ENCODE data around the gene RGSL1. TPM values are rescaled to one million over a fixed set of nuclear protein-coding genes. Genes with fewer than 3 reads are reported as not detected.
"Not testable (repeated sequence)": the region's sequence is repeated elsewhere in the genome, so short reads cannot be mapped to it uniquely, and the experiment has no call there.

RGSL1 gene
- polyA plus RNA-seq, 4 donors: not detected

DNA sequence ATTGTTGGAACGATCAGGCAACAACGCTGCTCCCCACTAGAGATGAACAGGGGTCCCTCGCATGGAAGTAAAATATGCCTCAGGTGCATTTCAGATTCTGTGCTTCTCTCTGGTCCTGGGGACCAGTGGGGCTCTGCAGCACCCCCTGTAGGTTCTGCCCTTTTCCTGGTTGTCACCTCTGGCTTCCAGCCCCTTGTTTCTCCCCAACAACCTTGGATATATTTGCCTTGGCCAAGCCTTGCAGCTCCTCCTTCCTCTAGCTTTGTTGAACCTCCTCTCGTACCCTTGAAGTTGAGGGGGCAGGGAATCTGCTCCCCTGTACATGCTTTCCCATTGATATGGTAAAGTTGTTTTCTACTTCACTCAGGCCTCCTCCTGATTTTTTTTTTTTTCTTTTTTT, 5.4 kb upstream of the RGSL1 start:
- DNase-seq (ENCODE audit: low read depth in 4 of 4, low spot score in 2 of 4): no peak

DNA sequence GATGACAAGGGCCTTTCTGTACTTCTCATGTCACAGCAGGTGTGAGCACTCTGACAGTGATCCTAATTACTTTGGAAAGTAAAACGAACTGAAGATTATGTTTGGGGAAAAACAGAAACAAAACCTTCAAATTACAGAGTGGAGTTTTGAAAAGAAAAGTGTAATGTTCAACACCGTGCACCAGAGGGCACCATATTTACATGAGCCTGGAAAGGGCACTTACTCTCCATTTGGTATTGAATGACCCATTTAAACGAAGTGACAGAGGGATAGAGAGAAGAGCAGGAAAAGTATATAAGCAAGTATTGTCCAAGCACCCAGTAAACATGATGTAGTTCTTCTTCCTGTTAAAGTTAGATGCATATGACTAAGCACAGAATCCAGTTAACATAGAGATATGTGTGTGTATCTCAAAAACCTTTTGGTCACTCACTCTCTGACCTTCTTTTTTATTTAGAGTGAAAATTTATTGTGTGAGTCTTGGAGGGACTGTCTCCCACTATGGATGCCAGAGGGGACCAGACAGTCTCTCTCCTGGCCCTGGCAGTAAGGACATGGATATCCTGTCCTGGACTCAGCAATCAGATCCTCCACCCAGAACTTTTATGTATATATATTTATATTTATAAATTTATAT, 3.8 kb upstream of the RGSL1 start:
- DNase-seq (ENCODE audit: low read depth in 4 of 4, low spot score in 2 of 4): peak in 1 of 4 donors; percentile 7

- DNase-seq (ENCODE audit: low read depth in 4 of 4, low spot score in 2 of 4): not testable (repeated sequence)
Observed at GRCh38 chr1:182447124-182447523, 2.8 kb upstream of the RGSL1 start.

- DNase-seq (ENCODE audit: low read depth in 4 of 4, low spot score in 2 of 4): no peak
Observed at GRCh38 chr1:182447660-182448059, 2.3 kb upstream of the RGSL1 start.

GRCh38 chr1:182453631-182454030, 3.7 kb downstream of the RGSL1 start:
- DNase-seq (ENCODE audit: low read depth in 4 of 4, low spot score in 2 of 4): no peak

- DNase-seq (ENCODE audit: low read depth in 4 of 4, low spot score in 2 of 4): no peak
Observed at GRCh38 chr1:182457844-182458243, 7.9 kb downstream of the RGSL1 start.

DNA sequence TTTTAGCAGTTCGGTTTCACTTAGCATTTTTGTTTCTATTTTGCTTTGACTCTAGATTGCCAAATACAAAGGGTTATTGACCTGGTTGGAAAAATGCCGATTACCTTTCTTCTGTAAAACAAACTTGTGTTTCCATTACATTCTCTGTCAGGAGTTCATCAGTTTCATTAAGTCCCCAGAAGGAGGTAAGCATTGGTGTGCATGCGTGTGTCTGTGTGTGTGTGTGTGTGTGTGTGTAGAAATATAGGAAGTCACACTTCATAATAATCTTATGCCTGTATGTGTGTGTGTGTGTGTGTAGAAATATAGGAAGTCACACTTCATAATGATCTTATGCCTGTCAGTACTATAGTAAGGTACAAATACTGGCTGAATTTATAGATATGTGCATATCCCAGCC, 10.0 kb downstream of the RGSL1 start:
- DNase-seq (ENCODE audit: low read depth in 4 of 4, low spot score in 2 of 4): no peak

DNA sequence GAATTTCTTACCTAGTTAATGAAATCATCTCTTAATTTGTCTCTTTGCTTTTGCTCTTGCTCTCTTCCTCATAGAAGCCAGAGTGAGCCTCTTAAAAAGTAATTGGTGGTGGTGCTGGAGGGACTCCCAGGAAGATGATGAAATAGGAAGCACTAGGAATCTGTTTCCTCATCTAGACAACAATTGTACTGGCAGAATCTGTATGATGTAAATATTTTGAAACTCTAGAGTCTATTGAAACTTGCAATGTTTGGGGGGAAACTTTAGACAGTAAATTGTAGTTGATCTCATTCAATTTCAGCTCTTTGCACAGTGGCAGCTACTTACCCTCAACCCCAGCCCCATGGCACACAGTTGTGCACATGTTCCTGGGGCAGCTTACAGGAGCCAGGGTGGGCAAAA, 10.6 kb downstream of the RGSL1 start:
- DNase-seq (ENCODE audit: low read depth in 4 of 4, low spot score in 2 of 4): no peak

DNA sequence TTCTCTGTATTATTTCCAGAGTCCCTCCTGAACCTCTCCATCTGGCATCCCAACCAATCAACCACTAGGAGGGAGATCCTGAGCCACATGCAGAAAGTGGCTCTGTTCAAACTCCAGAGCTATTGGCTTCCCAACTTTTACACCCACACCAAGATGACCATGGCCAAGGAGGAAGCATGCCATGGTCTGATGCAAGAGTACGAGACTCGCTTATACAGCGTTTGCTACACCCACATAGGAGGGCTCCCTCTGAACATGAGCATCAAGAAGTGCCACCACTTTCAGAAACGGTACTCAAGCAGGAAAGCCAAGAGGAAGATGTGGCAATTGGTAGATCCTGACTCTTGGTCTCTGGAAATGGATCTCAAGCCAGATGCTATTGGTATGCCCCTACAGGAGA, 23.6 kb downstream of the RGSL1 start:
- DNase-seq (ENCODE audit: low read depth in 4 of 4, low spot score in 2 of 4): no peak

GRCh38 chr1:182476625-182477024, 26.7 kb downstream of the RGSL1 start:
- no peak for DNase-seq (ENCODE audit: low read depth in 4 of 4, low spot score in 2 of 4)

- no peak for DNase-seq (ENCODE audit: low read depth in 4 of 4, low spot score in 2 of 4)
Observed at GRCh38 chr1:182478238-182478637, 28.3 kb downstream of the RGSL1 start.

DNA sequence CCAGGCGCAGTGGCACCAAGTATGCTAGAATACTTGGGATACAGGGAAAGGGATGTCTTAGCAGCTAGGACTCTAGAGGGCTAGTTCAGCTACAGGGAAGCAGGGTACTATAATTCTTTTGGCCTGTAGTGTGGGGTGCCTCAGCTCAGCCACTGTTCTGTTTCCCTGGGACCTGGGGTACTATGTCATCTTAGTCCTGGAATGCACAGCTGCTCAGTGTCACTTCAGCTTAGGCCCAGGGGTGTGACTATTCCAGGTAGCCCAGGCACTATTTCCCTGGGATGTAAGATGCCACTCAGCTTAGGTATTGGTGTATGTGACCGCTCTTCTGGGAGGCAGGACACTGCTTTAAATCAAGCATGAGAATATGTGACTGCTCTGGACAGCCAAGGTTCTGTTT, 34.1 kb downstream of the RGSL1 start:
- no peak for DNase-seq (ENCODE audit: low read depth in 4 of 4, low spot score in 2 of 4)

DNA sequence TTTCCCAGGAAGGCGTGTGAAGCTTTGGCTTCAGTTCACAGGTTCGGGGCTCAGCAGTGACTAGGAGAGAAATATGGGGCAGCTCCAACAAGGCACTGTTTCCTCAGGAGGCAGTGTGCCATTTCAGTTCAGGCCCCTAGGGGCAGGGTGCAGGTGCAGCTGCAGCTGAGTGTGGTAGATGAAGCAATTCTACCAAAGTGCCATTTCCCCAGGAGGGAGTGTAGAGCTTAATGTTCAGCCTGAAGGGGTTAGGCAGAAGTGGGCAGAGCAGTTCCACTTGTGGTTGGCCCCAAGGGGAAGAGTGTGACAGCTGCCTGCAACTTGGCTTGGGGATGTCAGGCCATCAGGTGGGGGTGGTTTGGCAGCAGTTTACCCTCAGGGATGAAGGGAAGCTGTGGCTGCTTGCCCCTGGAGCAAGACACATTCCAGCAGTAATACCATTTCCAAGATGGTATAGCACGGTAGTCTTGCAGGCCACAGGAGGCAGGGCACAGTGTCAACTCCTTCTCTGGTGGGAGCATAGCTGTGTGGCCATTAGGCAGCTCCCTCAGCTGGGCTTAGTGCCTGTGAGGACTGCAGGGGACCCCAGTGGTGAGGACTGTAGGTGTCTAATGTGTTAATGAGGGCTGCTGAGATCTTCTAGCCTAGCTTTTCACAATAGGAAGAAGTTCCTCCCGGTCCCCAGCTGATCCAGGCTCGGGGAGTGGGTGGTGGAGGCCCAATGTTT, 34.7 kb downstream of the RGSL1 start:
- DNase-seq (ENCODE audit: low read depth in 4 of 4, low spot score in 2 of 4): no peak

GRCh38 chr1:182485861-182486260, 35.9 kb downstream of the RGSL1 start:
- DNase-seq (ENCODE audit: low read depth in 4 of 4, low spot score in 2 of 4): no peak

DNA sequence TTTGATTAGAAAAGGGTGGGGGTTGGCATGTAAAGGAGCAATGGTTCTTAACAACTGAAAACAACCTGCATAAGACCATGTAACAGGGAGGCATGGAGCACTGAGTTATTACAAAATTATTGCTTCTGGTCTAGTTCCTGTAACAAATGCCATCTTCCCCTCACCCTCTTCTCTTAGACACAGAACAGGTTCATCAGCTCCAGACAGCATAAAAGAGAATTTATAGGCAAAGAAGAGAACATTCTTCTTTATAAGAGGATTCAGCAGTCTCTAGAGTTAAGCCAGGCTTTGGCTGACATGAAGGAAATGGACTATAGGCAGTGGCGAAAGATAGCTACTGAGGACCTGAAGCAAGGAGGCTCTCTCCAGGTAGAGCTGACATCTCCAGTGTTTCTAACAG, 38.9 kb downstream of the RGSL1 start:
- no peak for DNase-seq (ENCODE audit: low read depth in 4 of 4, low spot score in 2 of 4)

GRCh38 chr1:182493063-182493462, 43.1 kb downstream of the RGSL1 start:
- DNase-seq (ENCODE audit: low read depth in 4 of 4, low spot score in 2 of 4): no peak

DNA sequence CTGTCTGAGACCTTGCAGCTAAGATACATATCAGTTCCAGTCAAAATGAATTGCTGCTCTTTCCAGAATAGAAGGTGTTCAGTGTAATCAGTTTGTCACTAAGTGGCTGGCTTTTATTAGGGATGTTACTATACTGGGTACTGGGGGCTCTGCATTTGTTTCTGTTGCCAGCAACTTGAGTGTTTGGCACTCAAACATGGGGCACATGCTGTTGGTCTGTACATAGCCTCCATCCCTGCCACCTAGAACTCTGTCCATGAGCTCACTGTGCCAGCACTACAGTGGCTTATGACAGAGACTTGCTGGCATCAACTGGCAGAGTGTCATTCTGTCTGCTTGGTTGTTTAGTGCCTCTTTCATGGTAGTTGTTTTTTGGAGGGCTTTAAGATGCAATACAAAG, 45.1 kb downstream of the RGSL1 start:
- DNase-seq (ENCODE audit: low read depth in 4 of 4, low spot score in 2 of 4): no peak

GRCh38 chr1:182495693-182496092, 45.7 kb downstream of the RGSL1 start:
- no peak for DNase-seq (ENCODE audit: low read depth in 4 of 4, low spot score in 2 of 4)

GRCh38 chr1:182507685-182508084, 57.7 kb downstream of the RGSL1 start:
- DNase-seq (ENCODE audit: low read depth in 4 of 4, low spot score in 2 of 4): no peak

GRCh38 chr1:182515556-182515955, 65.6 kb downstream of the RGSL1 start:
- no peak for DNase-seq (ENCODE audit: low read depth in 4 of 4, low spot score in 2 of 4)

DNA sequence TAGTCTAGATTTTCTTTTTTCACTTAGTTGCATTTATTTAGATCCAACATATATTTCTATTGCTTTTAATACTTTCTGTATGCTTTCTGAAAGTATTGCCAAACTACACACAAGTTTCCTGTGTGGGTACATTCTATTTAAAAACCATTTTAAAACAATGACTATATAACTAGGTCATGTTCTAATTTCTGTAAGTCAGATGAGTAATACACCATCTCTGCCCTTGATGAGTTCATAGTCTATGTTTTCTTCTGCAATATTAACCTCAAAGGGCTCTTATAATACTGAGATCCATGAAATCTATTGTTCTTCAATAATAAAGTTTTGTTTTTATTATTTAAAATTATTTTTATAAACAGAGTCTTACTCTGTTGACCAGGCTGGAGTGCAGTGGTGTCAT, 70.8 kb downstream of the RGSL1 start:
- no peak for DNase-seq (ENCODE audit: low read depth in 4 of 4, low spot score in 2 of 4)

GRCh38 chr1:182525342-182525741, 75.4 kb downstream of the RGSL1 start:
- no peak for DNase-seq (ENCODE audit: low read depth in 4 of 4, low spot score in 2 of 4)

DNA sequence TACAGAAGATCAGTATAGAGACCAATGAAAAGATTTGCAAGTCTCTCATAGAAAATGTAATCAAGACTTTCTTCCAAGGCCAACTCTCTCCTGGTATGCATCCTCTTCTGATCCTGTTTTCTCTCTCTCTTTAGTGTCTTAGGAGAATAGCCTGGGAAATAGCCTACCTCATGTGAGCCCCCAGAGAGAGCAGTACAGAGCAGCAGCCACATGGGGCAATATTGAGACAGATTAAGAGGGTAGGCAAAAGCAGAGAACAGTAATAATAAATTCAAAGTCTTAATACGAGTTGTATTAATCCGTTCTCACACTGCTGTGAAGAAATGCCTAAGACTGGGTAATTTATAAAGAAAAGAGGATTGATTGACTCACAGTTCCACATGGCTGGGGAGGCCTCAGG, 77.7 kb downstream of the RGSL1 start:
- no peak for DNase-seq (ENCODE audit: low read depth in 4 of 4, low spot score in 2 of 4)

Measured in left renal cortex interstitium (tissue), 4 donors.